Neutrophil (primary cell): ENCODE results near the gene ATP8A1.

Experiments
- H3K27ac ChIP-seq: fragments of 200-600 bp; sonication (generic); 2 replicates; pipeline ENCODE4 v1.5.1; 2016; ENCODE audit warnings: mild to moderate bottlenecking, moderate library complexity
- H3K27me3 ChIP-seq: fragments of 200-600 bp; sonication (generic); 2 replicates; pipeline ENCODE4 v1.6.0; 2016; ENCODE audit warnings: mild to moderate bottlenecking
- H3K36me3 ChIP-seq: fragments of 200-600 bp; sonication (generic); 2 replicates; pipeline ENCODE4 v1.5.1; 2017
- H3K4me1 ChIP-seq, 2 experiments: fragments of 200-600 bp in 1 of 2; sonication (generic) in 1 of 2; 1 replicate in 1 of 2; 2 replicates in 1 of 2; pipeline versions ENCODE4 v1.5.1 to v1.6.1; 2013 to 2016; ENCODE audit warnings: low read depth in 1 of 2, low read length in 1 of 2, mild to moderate bottlenecking in 1 of 2, moderate library complexity in 1 of 2; ENCODE audit not compliant: control insufficient read depth in 1 of 2, insufficient read depth in 1 of 2
- H3K4me3 ChIP-seq, 2 experiments: fragments of 200-600 bp in 1 of 2; sonication (generic) in 1 of 2; 1 replicate in 1 of 2; 2 replicates in 1 of 2; pipeline ENCODE4 v1.5.1; 2013 to 2016; ENCODE audit warnings: low read depth in 1 of 2, low read length in 1 of 2, mild to moderate bottlenecking in 1 of 2, moderate library complexity in 1 of 2
- H3K9me3 ChIP-seq: fragments of 200-600 bp; sonication (generic); 2 replicates; pipeline ENCODE4 v1.5.1; 2016
- TF ChIP-seq, protein P1 (sequence below): fragments of 200-600 bp; sonication (generic); IDR thresholded peaks from 2 replicates; pipeline ENCODE4 v1.5.1; 2016; ENCODE audit warnings: antibody characterized with exemption

ATP8A1 gene

DNA sequence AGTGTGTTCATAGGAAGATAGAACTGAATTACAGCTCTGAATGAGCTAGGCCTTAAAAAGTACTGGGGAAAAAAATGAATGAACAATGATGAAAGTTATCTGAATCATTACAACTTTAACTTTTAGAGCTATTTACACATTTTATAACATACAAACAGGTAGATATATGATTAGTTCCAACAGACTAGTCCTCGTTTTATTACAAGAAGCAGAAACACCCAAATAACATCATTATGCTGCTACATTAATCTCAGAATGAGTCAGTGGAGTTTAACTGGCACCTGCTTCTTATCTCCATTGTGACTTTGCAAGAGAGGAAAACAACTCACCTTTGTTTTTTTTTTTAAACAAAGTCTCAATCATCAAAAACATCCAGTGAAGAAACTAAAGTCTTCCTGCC is 15.2 kb downstream of the ATP8A1 start:
- H3K36me3 ChIP-seq: no peaks in the 10 kb centered on the region
- H3K4me1 ChIP-seq: peaks cover 27 to 28% of the 10 kb centered on the region in 2 experiments
- TF ChIP-seq, protein P1, sequence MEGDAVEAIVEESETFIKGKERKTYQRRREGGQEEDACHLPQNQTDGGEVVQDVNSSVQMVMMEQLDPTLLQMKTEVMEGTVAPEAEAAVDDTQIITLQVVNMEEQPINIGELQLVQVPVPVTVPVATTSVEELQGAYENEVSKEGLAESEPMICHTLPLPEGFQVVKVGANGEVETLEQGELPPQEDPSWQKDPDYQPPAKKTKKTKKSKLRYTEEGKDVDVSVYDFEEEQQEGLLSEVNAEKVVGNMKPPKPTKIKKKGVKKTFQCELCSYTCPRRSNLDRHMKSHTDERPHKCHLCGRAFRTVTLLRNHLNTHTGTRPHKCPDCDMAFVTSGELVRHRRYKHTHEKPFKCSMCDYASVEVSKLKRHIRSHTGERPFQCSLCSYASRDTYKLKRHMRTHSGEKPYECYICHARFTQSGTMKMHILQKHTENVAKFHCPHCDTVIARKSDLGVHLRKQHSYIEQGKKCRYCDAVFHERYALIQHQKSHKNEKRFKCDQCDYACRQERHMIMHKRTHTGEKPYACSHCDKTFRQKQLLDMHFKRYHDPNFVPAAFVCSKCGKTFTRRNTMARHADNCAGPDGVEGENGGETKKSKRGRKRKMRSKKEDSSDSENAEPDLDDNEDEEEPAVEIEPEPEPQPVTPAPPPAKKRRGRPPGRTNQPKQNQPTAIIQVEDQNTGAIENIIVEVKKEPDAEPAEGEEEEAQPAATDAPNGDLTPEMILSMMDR: no peak
- H3K9me3 ChIP-seq: no peaks in the 10 kb centered on the region
- no peaks in the 10 kb centered on the region for H3K27me3 ChIP-seq
- H3K27ac ChIP-seq: no peak overlapping the region
- H3K4me3 ChIP-seq: no peak overlapping the region

DNA sequence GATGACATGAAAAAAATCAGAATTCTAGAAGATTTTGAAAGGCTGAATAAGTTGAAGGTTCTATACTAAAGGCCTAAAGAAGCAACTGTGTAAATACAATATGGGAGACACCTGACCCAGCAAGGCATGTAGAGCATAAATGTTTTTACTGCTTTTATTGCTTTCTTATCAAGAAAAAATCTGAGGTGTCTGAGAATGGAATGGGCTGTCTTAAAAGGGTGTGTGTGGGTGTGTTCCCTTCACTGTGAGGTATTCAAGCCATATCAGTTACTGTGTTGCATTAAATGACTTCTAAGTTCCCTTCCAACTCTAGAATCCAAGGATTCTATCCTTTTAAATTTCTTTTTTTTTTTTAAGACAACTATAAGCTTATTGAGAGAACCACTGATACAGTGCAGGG is 15.7 kb downstream of the ATP8A1 start:
- no peaks in the 10 kb centered on the region for H3K27me3 ChIP-seq
- H3K9me3 ChIP-seq: no peaks in the 10 kb centered on the region
- no peaks in the 10 kb centered on the region for H3K36me3 ChIP-seq
- H3K27ac ChIP-seq: no peak overlapping the region
- no peak overlapping the region for H3K4me3 ChIP-seq
- TF ChIP-seq, protein P1: no peak
- peaks cover 31% of the 10 kb centered on the region in 2 experiments for H3K4me1 ChIP-seq

DNA sequence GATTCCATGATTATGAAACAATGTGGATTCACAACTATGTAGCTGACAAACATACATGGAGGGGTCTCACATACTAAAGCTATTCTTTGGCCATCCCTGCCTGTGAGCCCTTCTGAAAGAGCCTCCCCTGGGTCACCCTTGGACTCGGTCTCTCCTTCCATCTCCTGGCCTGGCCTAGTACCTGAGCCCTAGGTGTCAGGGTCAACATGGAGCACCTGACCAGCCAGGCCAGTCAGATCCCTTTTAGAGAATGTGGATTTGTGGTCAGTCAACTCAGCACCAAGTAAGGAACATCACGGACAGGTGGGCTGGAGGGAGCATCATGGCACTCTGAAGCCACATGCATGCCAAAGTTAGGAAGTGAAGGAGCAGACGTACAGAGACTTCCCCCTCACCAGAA is 16.3 kb downstream of the ATP8A1 start:
- H3K4me1 ChIP-seq: peaks cover 31% of the 10 kb centered on the region in 2 experiments
- no peak overlapping the region for H3K4me3 ChIP-seq
- H3K27ac ChIP-seq: no peak overlapping the region
- TF ChIP-seq, protein P1: no peak
- no peaks in the 10 kb centered on the region for H3K27me3 ChIP-seq
- no peaks in the 10 kb centered on the region for H3K9me3 ChIP-seq
- no peaks in the 10 kb centered on the region for H3K36me3 ChIP-seq

DNA sequence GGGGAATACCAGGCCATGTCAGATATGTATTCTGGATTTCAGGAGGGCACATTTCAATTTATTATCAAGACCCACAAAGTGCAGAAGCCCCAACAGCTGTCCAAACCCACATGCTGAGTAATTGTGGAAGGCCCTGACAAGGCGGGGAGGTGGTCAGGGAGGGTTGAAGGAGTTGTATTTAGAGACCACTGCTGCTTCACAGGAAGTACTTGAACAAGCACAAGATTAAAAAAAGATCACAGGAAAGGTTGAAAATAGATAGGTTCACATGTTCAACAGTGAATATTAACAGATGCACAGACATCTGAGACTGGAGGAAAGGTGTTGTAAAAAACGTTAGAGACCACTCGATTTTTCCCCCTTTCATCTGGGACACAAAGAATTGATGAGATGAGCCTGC is 17.9 kb downstream of the ATP8A1 start:
- no peaks in the 10 kb centered on the region for H3K36me3 ChIP-seq
- peaks cover 31% of the 10 kb centered on the region in 2 experiments for H3K4me1 ChIP-seq
- TF ChIP-seq, protein P1: no peak
- no peak overlapping the region for H3K27ac ChIP-seq
- no peaks in the 10 kb centered on the region for H3K27me3 ChIP-seq
- H3K4me3 ChIP-seq: no peak overlapping the region
- H3K9me3 ChIP-seq: no peaks in the 10 kb centered on the region

DNA sequence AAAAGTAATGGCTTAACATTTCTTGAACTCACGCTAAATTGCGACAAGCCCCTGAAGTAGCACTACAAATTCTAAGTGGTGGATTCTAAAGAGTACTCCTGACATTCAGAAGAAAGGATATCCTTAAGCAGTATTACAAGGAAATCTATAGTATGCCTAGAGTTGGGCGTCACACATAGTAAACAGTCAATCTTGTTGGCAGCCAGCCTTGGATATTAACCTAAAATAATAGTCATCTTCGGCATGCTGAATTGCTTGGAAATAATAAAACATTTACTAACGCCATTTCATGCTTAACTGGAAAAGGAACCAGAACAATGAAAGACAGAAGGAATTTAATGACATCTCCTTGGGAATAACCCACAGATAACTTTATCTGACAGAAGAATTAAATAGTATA is 18.6 kb downstream of the ATP8A1 start:
- no peaks in the 10 kb centered on the region for H3K36me3 ChIP-seq
- H3K9me3 ChIP-seq: no peaks in the 10 kb centered on the region
- H3K4me3 ChIP-seq: no peak overlapping the region
- TF ChIP-seq, protein P1: no peak
- H3K4me1 ChIP-seq: peaks cover 34 to 37% of the 10 kb centered on the region in 2 experiments
- H3K27me3 ChIP-seq: no peaks in the 10 kb centered on the region
- H3K27ac ChIP-seq: peak overlapping the region; percentile 32

DNA sequence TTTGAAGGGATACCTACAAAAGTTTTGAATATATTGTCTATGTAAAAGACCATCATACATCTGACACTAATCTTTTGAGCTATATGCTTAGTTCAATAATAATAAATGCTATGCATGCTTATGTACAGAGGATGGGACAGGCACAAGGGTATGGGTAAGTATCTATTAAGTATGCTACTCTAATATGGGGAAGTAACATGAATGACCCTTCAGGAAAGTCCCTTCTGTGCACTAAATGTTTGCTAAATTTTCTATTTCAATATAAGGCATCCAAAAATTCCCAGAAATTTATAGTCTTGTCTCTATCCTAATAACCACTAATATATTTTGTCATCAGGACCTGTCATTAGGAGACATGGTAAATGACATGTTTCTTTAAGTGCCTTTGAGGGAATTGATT is 19.0 kb downstream of the ATP8A1 start:
- H3K36me3 ChIP-seq: no peaks in the 10 kb centered on the region
- TF ChIP-seq, protein P1: no peak
- no peaks in the 10 kb centered on the region for H3K9me3 ChIP-seq
- H3K4me1 ChIP-seq: peaks cover 39 to 41% of the 10 kb centered on the region in 2 experiments
- no peak overlapping the region for H3K4me3 ChIP-seq
- no peaks in the 10 kb centered on the region for H3K27me3 ChIP-seq
- peak overlapping the region; percentile 32 for H3K27ac ChIP-seq
